ENCODE measurements around the gene SH3BP2.

Gene SH3BP2

GRCh38 chr4:2804449-2804972, 11.6 kb downstream of the SH3BP2 start:
- DNase-seq, result no peak

GRCh38 chr4:2804973-2805501, 12.2 kb downstream of the SH3BP2 start:
- no peak for DNase-seq

- no peak for DNase-seq
Observed at GRCh38 chr4:2805712-2806389, 13.0 kb downstream of the SH3BP2 start.

- peak; percentile 71 for DNase-seq
Observed at GRCh38 chr4:2806390-2807355, 13.8 kb downstream of the SH3BP2 start.

GRCh38 chr4:2807571-2807970, 14.7 kb downstream of the SH3BP2 start:
- no peak for DNase-seq

GRCh38 chr4:2808001-2808400, 15.1 kb downstream of the SH3BP2 start:
- no peak for DNase-seq

- no peak for DNase-seq
Observed at GRCh38 chr4:2809610-2810180, 16.8 kb downstream of the SH3BP2 start.

- no peak for DNase-seq
Observed at GRCh38 chr4:2810388-2810787, 17.5 kb downstream of the SH3BP2 start.

GRCh38 chr4:2811830-2812611, 19.1 kb downstream of the SH3BP2 start:
- peak; percentile 65 for DNase-seq

- DNase-seq, result peak; percentile 67
Observed at GRCh38 chr4:2812612-2813354, 19.9 kb downstream of the SH3BP2 start.

GRCh38 chr4:2813446-2814405, 20.8 kb downstream of the SH3BP2 start:
- no peak for DNase-seq

- no peak for DNase-seq
Observed at GRCh38 chr4:2814627-2815270, 21.9 kb downstream of the SH3BP2 start.

- no peak for DNase-seq
Observed at GRCh38 chr4:2816401-2816954, 23.6 kb downstream of the SH3BP2 start.

- no peak for DNase-seq
Observed at GRCh38 chr4:2817137-2817536, 24.3 kb downstream of the SH3BP2 start.

- no peak for DNase-seq
Observed at GRCh38 chr4:2817701-2818350, 24.9 kb downstream of the SH3BP2 start.

GRCh38 chr4:2818351-2818939, 25.6 kb downstream of the SH3BP2 start:
- no peak for DNase-seq

GRCh38 chr4:2819244-2820215, 26.6 kb downstream of the SH3BP2 start:
- DNase-seq, result no peak

Measured in right forelimb (tissue), 1 donor.